ENCODE measurements around the gene WDR76.

Gene WDR76

DNA sequence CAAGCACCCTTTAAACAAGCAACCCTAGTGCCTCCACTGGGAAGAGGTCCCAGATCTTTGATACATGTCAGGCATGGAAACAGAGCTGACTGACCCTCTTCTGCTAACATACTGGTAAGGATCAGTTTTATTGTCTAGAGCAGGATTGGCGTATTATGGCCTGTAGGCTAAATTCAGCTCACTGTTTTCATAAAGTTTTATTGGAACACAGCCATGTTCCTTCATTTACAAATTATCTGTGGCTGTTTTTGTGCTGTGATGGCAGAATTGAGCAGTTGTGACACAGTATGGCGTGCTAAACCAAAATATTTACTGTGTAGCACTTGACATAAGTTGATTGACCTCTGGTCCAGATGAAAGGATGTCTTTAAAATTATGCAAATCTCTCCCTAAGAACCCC, 45.0 kb downstream of the WDR76 start:
- Histone ChIP-seq H3K4me3 (ENCODE audit: low read depth, low read length) (no peak overlapping the region), H3K27ac (no peak overlapping the region), H3K27me3 (replicated peaks) (no peaks in the 10 kb centered on the region), H3K36me3 (replicated peaks) (no peaks in the 10 kb centered on the region)
- TF ChIP-seq, protein P1, sequence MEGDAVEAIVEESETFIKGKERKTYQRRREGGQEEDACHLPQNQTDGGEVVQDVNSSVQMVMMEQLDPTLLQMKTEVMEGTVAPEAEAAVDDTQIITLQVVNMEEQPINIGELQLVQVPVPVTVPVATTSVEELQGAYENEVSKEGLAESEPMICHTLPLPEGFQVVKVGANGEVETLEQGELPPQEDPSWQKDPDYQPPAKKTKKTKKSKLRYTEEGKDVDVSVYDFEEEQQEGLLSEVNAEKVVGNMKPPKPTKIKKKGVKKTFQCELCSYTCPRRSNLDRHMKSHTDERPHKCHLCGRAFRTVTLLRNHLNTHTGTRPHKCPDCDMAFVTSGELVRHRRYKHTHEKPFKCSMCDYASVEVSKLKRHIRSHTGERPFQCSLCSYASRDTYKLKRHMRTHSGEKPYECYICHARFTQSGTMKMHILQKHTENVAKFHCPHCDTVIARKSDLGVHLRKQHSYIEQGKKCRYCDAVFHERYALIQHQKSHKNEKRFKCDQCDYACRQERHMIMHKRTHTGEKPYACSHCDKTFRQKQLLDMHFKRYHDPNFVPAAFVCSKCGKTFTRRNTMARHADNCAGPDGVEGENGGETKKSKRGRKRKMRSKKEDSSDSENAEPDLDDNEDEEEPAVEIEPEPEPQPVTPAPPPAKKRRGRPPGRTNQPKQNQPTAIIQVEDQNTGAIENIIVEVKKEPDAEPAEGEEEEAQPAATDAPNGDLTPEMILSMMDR (IDR thresholded peaks at IDR 0.05; ENCODE audit: low read depth, low read length, missing control alignments): no peak
- DNase-seq: no peak
- in situ Hi-C loops (cut with HindIII; ENCODE audit: low pct_ligation_motif_present, low sequenced_read_pairs): no loop called here

DNA sequence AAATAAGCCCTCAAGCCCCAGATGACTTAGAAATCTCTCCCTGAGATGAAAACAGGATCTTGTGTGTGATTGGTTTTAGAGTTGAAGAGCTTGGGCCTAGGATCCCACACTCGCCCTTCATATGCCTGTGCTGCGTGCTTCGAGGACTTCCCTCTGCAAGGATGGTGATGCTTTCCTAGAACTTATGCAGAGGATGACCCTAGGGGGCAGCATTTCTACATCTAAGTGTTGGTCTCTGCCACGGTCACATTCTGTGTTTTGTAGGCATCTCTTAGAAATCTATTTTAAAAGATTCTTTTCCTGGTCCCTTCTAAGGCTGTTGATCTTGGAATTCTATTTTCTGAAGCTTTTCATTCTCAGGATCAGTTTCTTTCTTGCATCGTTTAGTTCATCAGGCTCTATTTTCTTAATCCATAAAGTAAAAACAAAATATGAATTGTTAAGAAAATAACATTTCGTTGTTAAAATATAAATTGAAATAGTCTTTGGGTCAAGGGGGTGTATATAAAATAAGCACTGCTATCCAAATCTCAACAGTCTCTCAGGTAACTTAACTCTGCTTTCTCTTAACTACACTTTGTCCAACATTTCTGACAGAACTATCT, 45.7 kb downstream of the WDR76 start:
- Histone ChIP-seq H3K36me3 (replicated peaks) (no peaks in the 10 kb centered on the region), H3K27ac (no peak overlapping the region), H3K27me3 (replicated peaks) (no peaks in the 10 kb centered on the region), H3K4me3 (ENCODE audit: low read depth, low read length) (no peak overlapping the region)
- TF ChIP-seq, protein P1 (IDR thresholded peaks at IDR 0.05; ENCODE audit: low read depth, low read length, missing control alignments): peak; percentile 76
- DNase-seq: peak; percentile 76
- in situ Hi-C loops (cut with HindIII; ENCODE audit: low pct_ligation_motif_present, low sequenced_read_pairs): no loop called here

DNA sequence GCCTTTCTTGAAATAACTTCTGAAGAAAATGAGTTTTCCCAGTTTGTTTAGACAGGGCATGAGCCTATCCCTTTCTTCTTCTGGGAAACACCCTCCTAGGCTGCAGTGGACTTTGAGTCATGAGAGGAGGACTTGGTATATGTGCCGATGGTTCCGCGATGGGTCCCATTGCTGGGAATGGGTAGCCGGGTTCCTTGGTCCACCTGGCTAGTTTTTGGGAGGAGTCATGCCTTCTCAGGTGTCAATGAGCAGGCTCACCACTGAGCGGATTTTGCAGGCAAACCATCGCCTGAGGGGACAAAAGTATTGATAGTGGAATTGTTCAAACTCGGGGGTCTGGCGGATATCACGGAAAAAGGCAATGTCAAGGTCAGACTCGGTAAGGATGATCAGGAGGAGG, 46.8 kb downstream of the WDR76 start:
- Histone ChIP-seq H3K27me3 (replicated peaks) (no peaks in the 10 kb centered on the region), H3K36me3 (replicated peaks) (no peaks in the 10 kb centered on the region), H3K27ac (no peak overlapping the region), H3K4me3 (ENCODE audit: low read depth, low read length) (no peak overlapping the region)
- no peak for DNase-seq
- in situ Hi-C loops (cut with HindIII; ENCODE audit: low pct_ligation_motif_present, low sequenced_read_pairs): no loop called here
- TF ChIP-seq, protein P1 (IDR thresholded peaks at IDR 0.05; ENCODE audit: low read depth, low read length, missing control alignments): no peak

DNA sequence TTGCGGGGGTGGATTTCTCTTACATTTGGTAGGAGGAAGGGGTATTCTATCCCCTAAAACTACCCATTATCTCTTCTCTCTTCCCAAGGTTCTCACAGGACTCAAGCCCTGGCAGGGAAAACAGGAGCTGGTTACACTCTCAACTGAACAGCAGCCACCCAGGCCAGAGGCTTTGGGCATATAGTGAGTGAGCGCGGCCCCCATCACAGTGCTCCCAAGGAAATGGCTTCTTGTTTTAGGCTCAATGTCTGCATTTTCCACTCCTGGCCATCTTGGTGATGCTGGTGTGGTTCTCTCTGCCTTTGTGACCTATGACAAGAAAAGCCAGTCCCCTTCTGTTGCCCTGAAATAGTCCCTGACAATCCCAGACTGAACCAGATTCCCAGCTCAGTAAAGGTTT, 50.1 kb downstream of the WDR76 start:
- Histone ChIP-seq H3K36me3 (replicated peaks) (no peaks in the 10 kb centered on the region), H3K4me3 (ENCODE audit: low read depth, low read length) (no peak overlapping the region), H3K27ac (no peak overlapping the region), H3K27me3 (replicated peaks) (no peaks in the 10 kb centered on the region)
- TF ChIP-seq, protein P1 (IDR thresholded peaks at IDR 0.05; ENCODE audit: low read depth, low read length, missing control alignments): no peak
- in situ Hi-C loops (cut with HindIII; ENCODE audit: low pct_ligation_motif_present, low sequenced_read_pairs): no loop called here
- no peak for DNase-seq

DNA sequence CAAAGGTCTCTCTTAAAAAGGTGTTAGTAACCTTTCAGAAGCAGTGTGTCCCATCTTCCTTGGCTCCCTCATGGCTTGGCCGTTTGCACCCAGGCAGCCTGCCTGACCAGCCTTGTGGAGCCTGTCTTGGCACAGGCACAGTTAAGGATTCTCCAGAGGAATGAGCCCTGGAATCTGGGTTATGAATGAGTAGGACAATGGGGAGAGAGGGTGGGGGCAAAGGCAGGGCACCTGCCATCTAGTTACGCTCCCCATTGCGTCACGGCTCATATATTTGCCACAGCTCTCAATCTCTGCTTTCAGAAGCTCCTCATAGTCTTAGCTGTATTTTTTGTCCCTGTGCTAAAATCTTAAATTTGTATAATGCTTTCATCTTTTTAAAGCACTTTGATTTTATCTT, 50.6 kb downstream of the WDR76 start:
- Histone ChIP-seq H3K4me3 (ENCODE audit: low read depth, low read length) (no peak overlapping the region), H3K27ac (no peak overlapping the region), H3K36me3 (replicated peaks) (no peaks in the 10 kb centered on the region), H3K27me3 (replicated peaks) (no peaks in the 10 kb centered on the region)
- DNase-seq: no peak
- in situ Hi-C loops (cut with HindIII; ENCODE audit: low pct_ligation_motif_present, low sequenced_read_pairs): no loop called here
- TF ChIP-seq, protein P1 (IDR thresholded peaks at IDR 0.05; ENCODE audit: low read depth, low read length, missing control alignments): no peak

DNA sequence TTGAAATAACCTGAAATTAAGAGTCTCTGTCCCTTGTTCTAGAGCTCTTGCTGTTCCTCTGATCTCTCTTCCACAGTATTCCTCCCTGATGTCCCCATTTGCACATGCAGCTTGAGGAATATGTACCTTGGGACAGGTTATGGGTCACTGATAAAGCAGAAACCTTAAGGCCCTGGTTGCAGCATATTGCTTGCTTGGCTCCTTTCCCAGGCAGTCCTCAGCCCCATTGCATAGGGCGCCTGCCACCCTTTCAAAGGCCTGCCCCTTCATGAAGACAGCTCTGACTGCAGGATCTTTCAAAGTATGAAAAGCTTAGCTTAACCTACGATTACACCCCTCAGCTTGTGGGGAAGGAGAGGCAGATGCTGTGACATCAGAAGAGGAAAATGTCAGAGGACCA, 51.6 kb downstream of the WDR76 start:
- H3K27ac ChIP-seq: no peak overlapping the region
- no peak for DNase-seq
- TF ChIP-seq, protein P1 (IDR thresholded peaks at IDR 0.05; ENCODE audit: low read depth, low read length, missing control alignments): no peak
- in situ Hi-C loops (cut with HindIII; ENCODE audit: low pct_ligation_motif_present, low sequenced_read_pairs): no loop called here
- no peak overlapping the region for H3K4me3 ChIP-seq (ENCODE audit: low read depth, low read length)
- no peaks in the 10 kb centered on the region for H3K36me3 ChIP-seq (replicated peaks)
- no peaks in the 10 kb centered on the region for H3K27me3 ChIP-seq (replicated peaks)
